ENCODE data around the gene ITPR3. TPM values are rescaled to one million over a fixed set of nuclear protein-coding genes. Genes with fewer than 3 reads are reported as not detected.

Gene ITPR3
- total and polyA plus RNA-seq, 4 donors, result 36.7 to 89.5 (median 44.4) TPM

DNA sequence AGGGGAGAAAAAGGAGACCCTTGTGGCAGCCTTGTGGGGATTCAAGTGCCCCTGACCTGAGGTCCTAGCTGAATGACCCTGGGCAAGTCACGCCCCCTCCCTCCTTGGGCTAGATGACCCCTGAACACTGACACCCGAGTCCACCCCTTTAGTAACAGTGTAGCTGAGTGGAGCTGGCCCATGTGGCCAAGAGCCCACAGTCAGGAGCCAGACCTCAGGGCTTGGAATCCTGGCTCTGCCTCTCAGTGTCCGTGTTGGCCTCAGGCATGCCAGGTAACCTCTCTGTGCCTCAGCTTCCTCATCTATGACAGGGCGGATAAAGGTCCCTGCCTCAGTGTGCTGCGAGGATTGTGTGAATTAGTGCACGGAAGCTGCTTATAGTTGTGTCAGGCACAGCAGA, 111.3 kb downstream of the ITPR3 start:
- DNase-seq (no peak), ATAC-seq (ENCODE audit: insufficient read depth, low FRiP score) (no peak)
- no peak overlapping the region for H3K4me3 ChIP-seq
- peak overlapping the region in 1 of 2 donors; percentile 61 for H3K27ac ChIP-seq (ENCODE audit: low read depth in 1 of 2, low read length in 1 of 2)
- no peak overlapping the region for H3K9ac ChIP-seq (ENCODE audit: insufficient read depth in 1 of 2, low read length in 2 of 2)
- no peaks in the 10 kb centered on the region for H3K9me3 ChIP-seq (ENCODE audit: control insufficient read depth in 4 of 4, insufficient read depth in 3 of 4, low read length in 3 of 4)
- 90 to 93% methylated on average over 6 of the region's 6 CpGs for WGBS, 2 donors
- peaks cover 0 to 4% (median 0%) of the 10 kb centered on the region in 4 donors for H3K36me3 ChIP-seq (ENCODE audit: control insufficient read depth in 4 of 4, insufficient read depth in 4 of 4, low read length in 4 of 4)
- H3K27me3 ChIP-seq (ENCODE audit: control insufficient read depth in 3 of 3, insufficient read depth in 3 of 3, low read length in 2 of 3), result no peaks in the 10 kb centered on the region
- peaks cover 0 to 3% (median 0%) of the 10 kb centered on the region in 5 donors for H3K4me1 ChIP-seq (ENCODE audit: control insufficient read depth in 5 of 5, insufficient read depth in 5 of 5, low read length in 5 of 5)
- TF ChIP-seq, protein P1, sequence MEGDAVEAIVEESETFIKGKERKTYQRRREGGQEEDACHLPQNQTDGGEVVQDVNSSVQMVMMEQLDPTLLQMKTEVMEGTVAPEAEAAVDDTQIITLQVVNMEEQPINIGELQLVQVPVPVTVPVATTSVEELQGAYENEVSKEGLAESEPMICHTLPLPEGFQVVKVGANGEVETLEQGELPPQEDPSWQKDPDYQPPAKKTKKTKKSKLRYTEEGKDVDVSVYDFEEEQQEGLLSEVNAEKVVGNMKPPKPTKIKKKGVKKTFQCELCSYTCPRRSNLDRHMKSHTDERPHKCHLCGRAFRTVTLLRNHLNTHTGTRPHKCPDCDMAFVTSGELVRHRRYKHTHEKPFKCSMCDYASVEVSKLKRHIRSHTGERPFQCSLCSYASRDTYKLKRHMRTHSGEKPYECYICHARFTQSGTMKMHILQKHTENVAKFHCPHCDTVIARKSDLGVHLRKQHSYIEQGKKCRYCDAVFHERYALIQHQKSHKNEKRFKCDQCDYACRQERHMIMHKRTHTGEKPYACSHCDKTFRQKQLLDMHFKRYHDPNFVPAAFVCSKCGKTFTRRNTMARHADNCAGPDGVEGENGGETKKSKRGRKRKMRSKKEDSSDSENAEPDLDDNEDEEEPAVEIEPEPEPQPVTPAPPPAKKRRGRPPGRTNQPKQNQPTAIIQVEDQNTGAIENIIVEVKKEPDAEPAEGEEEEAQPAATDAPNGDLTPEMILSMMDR (IDR thresholded peaks at IDR 0.05; ENCODE audit: control extremely low read depth, extremely low read depth), result no peak

- H3K27ac ChIP-seq (ENCODE audit: low read depth in 1 of 2, low read length in 1 of 2), result peak overlapping the region in 1 of 2 donors; percentile 61
- TF ChIP-seq, protein P1 (IDR thresholded peaks at IDR 0.05; ENCODE audit: control extremely low read depth, extremely low read depth), result no peak
Measured at GRCh38 chr6:33732817-33733708, 111.9 kb downstream of the ITPR3 start.

GRCh38 chr6:33733709-33734007, 112.5 kb downstream of the ITPR3 start:
- H3K4me3 ChIP-seq, result no peak overlapping the region
- peaks cover 0 to 7% (median 0%) of the 10 kb centered on the region in 5 donors for H3K4me1 ChIP-seq (ENCODE audit: control insufficient read depth in 5 of 5, insufficient read depth in 5 of 5, low read length in 5 of 5)
- peaks cover 0 to 4% (median 0%) of the 10 kb centered on the region in 4 donors for H3K36me3 ChIP-seq (ENCODE audit: control insufficient read depth in 4 of 4, insufficient read depth in 4 of 4, low read length in 4 of 4)
- TF ChIP-seq, protein P1 (IDR thresholded peaks at IDR 0.05; ENCODE audit: control extremely low read depth, extremely low read depth), result no peak
- no peaks in the 10 kb centered on the region for H3K27me3 ChIP-seq (ENCODE audit: control insufficient read depth in 3 of 3, insufficient read depth in 3 of 3, low read length in 2 of 3)
- DNase-seq, result no peak
- no peak overlapping the region for H3K9ac ChIP-seq (ENCODE audit: insufficient read depth in 1 of 2, low read length in 2 of 2)
- peak overlapping the region in 1 of 2 donors; percentile 22 for H3K27ac ChIP-seq (ENCODE audit: low read depth in 1 of 2, low read length in 1 of 2)
- no peaks in the 10 kb centered on the region for H3K9me3 ChIP-seq (ENCODE audit: control insufficient read depth in 4 of 4, insufficient read depth in 3 of 4, low read length in 3 of 4)
- WGBS, 2 donors, result 90 to 99% methylated on average over 8 of the region's 8 CpGs
- ATAC-seq (ENCODE audit: insufficient read depth, low FRiP score), result no peak

More at GRCh38 chr6:33732817-33733708, 111.9 kb downstream of the ITPR3 start:
- no peaks in the 10 kb centered on the region for H3K27me3 ChIP-seq (ENCODE audit: control insufficient read depth in 3 of 3, insufficient read depth in 3 of 3, low read length in 2 of 3)
- H3K9ac ChIP-seq (ENCODE audit: insufficient read depth in 1 of 2, low read length in 2 of 2), result no peak overlapping the region
- peaks cover 0 to 4% (median 0%) of the 10 kb centered on the region in 4 donors for H3K36me3 ChIP-seq (ENCODE audit: control insufficient read depth in 4 of 4, insufficient read depth in 4 of 4, low read length in 4 of 4)
- DNase-seq (no peak), ATAC-seq (ENCODE audit: insufficient read depth, low FRiP score) (no peak)
- peaks cover 0 to 7% (median 0%) of the 10 kb centered on the region in 5 donors for H3K4me1 ChIP-seq (ENCODE audit: control insufficient read depth in 5 of 5, insufficient read depth in 5 of 5, low read length in 5 of 5)
- whole genome bisulfite sequencing, 2 donors, result 88 to 91% methylated on average over 13 of the region's 13 CpGs
- H3K4me3 ChIP-seq, result no peak overlapping the region
- no peaks in the 10 kb centered on the region for H3K9me3 ChIP-seq (ENCODE audit: control insufficient read depth in 4 of 4, insufficient read depth in 3 of 4, low read length in 3 of 4)
